SK-N-SH treated with all-trans-retinoic acid at 6 μM for 48 hours (cell line): ENCODE measurements around the gene ANKS1A.

Experiments used
- ATAC-seq: fragments of 200-7000 bp; cut with Tn5 transposase; 3 replicates; pipeline ENCODE4 v1.9.1; 2020; ENCODE audit warnings: mild to moderate bottlenecking, moderate library complexity
- ARNTL ChIP-seq: fragments of 450-650 bp; formaldehyde crosslinking; IDR thresholded peaks from 2 replicates; pipeline ENCODE4 v1.5.0; 2020; ENCODE audit warnings: low read depth, mild to moderate bottlenecking, moderate library complexity, borderline replicate concordance
- BACH2 ChIP-seq: fragments of 250-450 bp; sonication (Bioruptor Pico); IDR thresholded peaks from 2 replicates; pipeline ENCODE4 v1.9.0; 2021; ENCODE audit warnings: mild to moderate bottlenecking, borderline replicate concordance
- CREB5 ChIP-seq: fragments of 250-450 bp; sonication (Bioruptor Pico); IDR thresholded peaks from 2 replicates; pipeline ENCODE4 v1.5.1; 2020; ENCODE audit warnings: low read depth, mild to moderate bottlenecking, moderate library complexity
- CSDC2 ChIP-seq: fragments of 250-450 bp; sonication (Bioruptor Pico); IDR thresholded peaks from 2 replicates; pipeline ENCODE4 v1.5.0; 2020; ENCODE audit warnings: mild to moderate bottlenecking, moderate library complexity
- CSRNP3 ChIP-seq: fragments of 250-450 bp; sonication (Bioruptor Pico); IDR thresholded peaks from 2 replicates; pipeline ENCODE4 v1.5.1; 2021; ENCODE audit warnings: mild to moderate bottlenecking, moderate library complexity
- ESRRG ChIP-seq: fragments of 250-450 bp; sonication (Bioruptor Pico); IDR thresholded peaks from 2 replicates; pipeline ENCODE4 v1.6.1; 2021; ENCODE audit warnings: mild to moderate bottlenecking
- GLIS3 ChIP-seq: fragments of 250-450 bp; sonication (Bioruptor Pico); IDR thresholded peaks from 2 replicates; pipeline ENCODE4 v1.5.0; 2020; ENCODE audit warnings: mild to moderate bottlenecking, moderate library complexity
- ISL1 ChIP-seq: fragments of 250-450 bp; sonication (Bioruptor Pico); IDR thresholded peaks from 2 replicates; pipeline ENCODE4 v2.1.2; 2022; ENCODE audit warnings: mild to moderate bottlenecking, moderate library complexity
- OSR1 ChIP-seq: fragments of 250-450 bp; sonication (Bioruptor Pico); IDR thresholded peaks from 2 replicates; pipeline ENCODE4 v1.8.0; 2022; ENCODE audit warnings: moderate library complexity, mild to moderate bottlenecking, inconsistent platforms
- PATZ1 ChIP-seq: fragments of 250-450 bp; sonication (Bioruptor Pico); IDR thresholded peaks from 2 replicates; pipeline ENCODE4 v1.8.0; 2020; ENCODE audit warnings: mild to moderate bottlenecking, moderate library complexity, borderline replicate concordance
- POU6F1 ChIP-seq: fragments of 250-450 bp; sonication (Bioruptor Pico); IDR thresholded peaks from 2 replicates; pipeline ENCODE4 v1.8.0; 2021; ENCODE audit warnings: low read depth, mild to moderate bottlenecking, moderate library complexity, borderline replicate concordance
- PPARA ChIP-seq: fragments of 250-450 bp; sonication (Bioruptor Pico); IDR thresholded peaks from 2 replicates; pipeline ENCODE4 v1.5.0; 2020; ENCODE audit warnings: mild to moderate bottlenecking, borderline replicate concordance
- SNAI2 ChIP-seq: fragments of 250-450 bp; sonication (Bioruptor Pico); IDR thresholded peaks from 2 replicates; pipeline ENCODE4 v1.5.0; 2020; ENCODE audit warnings: mild to moderate bottlenecking, moderate library complexity
- TCF4 ChIP-seq: fragments of 250-450 bp; sonication (Bioruptor Pico); IDR thresholded peaks from 2 replicates; pipeline ENCODE4 v1.8.0; 2021; ENCODE audit warnings: mild to moderate bottlenecking, moderate library complexity, borderline replicate concordance
- TSHZ2 ChIP-seq: fragments of 250-450 bp; sonication (Bioruptor Pico); IDR thresholded peaks from 2 replicates; pipeline ENCODE4 v1.5.0; 2020; ENCODE audit warnings: mild to moderate bottlenecking, moderate library complexity
- ZC3H10 ChIP-seq: fragments of 250-450 bp; sonication (Bioruptor Pico); IDR thresholded peaks from 2 replicates; pipeline ENCODE4 v1.5.1; 2021; ENCODE audit warnings: mild to moderate bottlenecking, moderate library complexity
- ZFP3 ChIP-seq: fragments of 250-450 bp; sonication (Bioruptor Pico); IDR thresholded peaks from 2 replicates; pipeline ENCODE4 v1.5.0; 2020; ENCODE audit warnings: mild to moderate bottlenecking, moderate library complexity
- ZFP30 ChIP-seq: fragments of 450-650 bp; formaldehyde crosslinking; IDR thresholded peaks from 2 replicates; pipeline ENCODE4 v1.5.0; 2022; ENCODE audit warnings: mild to moderate bottlenecking, moderate library complexity
- ZNF565 ChIP-seq: fragments of 450-650 bp; formaldehyde crosslinking; conservative IDR thresholded peaks from 2 replicates; pipeline ENCODE4 v1.5.0; 2020; ENCODE audit warnings: low read depth, mild to moderate bottlenecking, moderate library complexity
- ZNF70 ChIP-seq: fragments of 450-650 bp; formaldehyde crosslinking; IDR thresholded peaks from 2 replicates; pipeline ENCODE4 v1.5.0; 2020; ENCODE audit warnings: mild to moderate bottlenecking, moderate library complexity
- ZNF8 ChIP-seq: fragments of 450-650 bp; formaldehyde crosslinking; IDR thresholded peaks from 2 replicates; pipeline ENCODE4 v1.5.0; 2020; ENCODE audit warnings: mild to moderate bottlenecking, moderate library complexity

The ANKS1A gene

GRCh38 chr6:34888514-34888856, 570 bp upstream of the ANKS1A start:
- ATAC-seq: no peak; the same call in 2 of the 3 replicates
- TF ChIP-seq CSDC2: no peak
- no peak for TF ChIP-seq ZC3H10 (CRISPR knock-in tag)
- no peak for TF ChIP-seq SNAI2 (CRISPR knock-in tag)
- TF ChIP-seq BACH2: no peak
- TF ChIP-seq PPARA: no peak
- TF ChIP-seq POU6F1 (CRISPR knock-in tag): no peak
- TF ChIP-seq ZNF565 (CRISPR knock-in tag): no peak
- TF ChIP-seq ARNTL (CRISPR knock-in tag): no peak
- TF ChIP-seq ESRRG: no peak
- TF ChIP-seq ISL1: no peak
- TF ChIP-seq ZFP3 (CRISPR knock-in tag): no peak
- TF ChIP-seq CREB5: no peak
- no peak for TF ChIP-seq PATZ1 (CRISPR knock-in tag)
- TF ChIP-seq GLIS3 (CRISPR knock-in tag): no peak
- TF ChIP-seq CSRNP3 (CRISPR knock-in tag): no peak
- no peak for TF ChIP-seq ZNF70 (CRISPR knock-in tag)
- no peak for TF ChIP-seq ZFP30 (CRISPR knock-in tag)
- TF ChIP-seq TCF4 (CRISPR knock-in tag): no peak
- TF ChIP-seq ZNF8 (CRISPR knock-in tag): no peak

GRCh38 chr6:34890533-34890925, 1.5 kb downstream of the ANKS1A start:
- ATAC-seq: no peak

GRCh38 chr6:34891296-34891695, 2.2 kb downstream of the ANKS1A start:
- TF ChIP-seq OSR1 (CRISPR knock-in tag) (no peak), GLIS3 (CRISPR knock-in tag) (no peak)
- ATAC-seq: no peak

More at GRCh38 chr6:34890533-34890925, 1.5 kb downstream of the ANKS1A start:
- TF ChIP-seq ZFP30 (CRISPR knock-in tag) (no peak), ZNF70 (CRISPR knock-in tag) (no peak), ZFP3 (CRISPR knock-in tag) (no peak), GLIS3 (CRISPR knock-in tag) (no peak), CSRNP3 (CRISPR knock-in tag) (no peak)

GRCh38 chr6:34894693-34895092, 5.6 kb downstream of the ANKS1A start:
- no peak for ATAC-seq

More at GRCh38 chr6:34894693-34895092, 5.6 kb downstream of the ANKS1A start:
- TF ChIP-seq ESRRG (no peak), ZNF70 (CRISPR knock-in tag) (no peak), TSHZ2 (CRISPR knock-in tag) (no peak), ZFP30 (CRISPR knock-in tag) (no peak), BACH2 (no peak), ZC3H10 (CRISPR knock-in tag) (no peak), POU6F1 (CRISPR knock-in tag) (no peak), TCF4 (CRISPR knock-in tag) (no peak)
